Measurements from ENCODE around the gene DEFB119.
"Not testable (repeated sequence)": the region's sequence is repeated elsewhere in the genome, so short reads cannot be mapped to it uniquely, and the experiment has no call there.

Gene DEFB119, protein sequence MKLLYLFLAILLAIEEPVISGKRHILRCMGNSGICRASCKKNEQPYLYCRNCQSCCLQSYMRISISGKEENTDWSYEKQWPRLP

GRCh38 chr20:31390490-31390889, at the start of gene DEFB119:
Gene DEFB119 (minus strand): TSS chr20:31390590. CDS start chr20:31390483, 107 bp downstream.
- no peak for DNase-seq (ENCODE audit: low spot score)

DNA sequence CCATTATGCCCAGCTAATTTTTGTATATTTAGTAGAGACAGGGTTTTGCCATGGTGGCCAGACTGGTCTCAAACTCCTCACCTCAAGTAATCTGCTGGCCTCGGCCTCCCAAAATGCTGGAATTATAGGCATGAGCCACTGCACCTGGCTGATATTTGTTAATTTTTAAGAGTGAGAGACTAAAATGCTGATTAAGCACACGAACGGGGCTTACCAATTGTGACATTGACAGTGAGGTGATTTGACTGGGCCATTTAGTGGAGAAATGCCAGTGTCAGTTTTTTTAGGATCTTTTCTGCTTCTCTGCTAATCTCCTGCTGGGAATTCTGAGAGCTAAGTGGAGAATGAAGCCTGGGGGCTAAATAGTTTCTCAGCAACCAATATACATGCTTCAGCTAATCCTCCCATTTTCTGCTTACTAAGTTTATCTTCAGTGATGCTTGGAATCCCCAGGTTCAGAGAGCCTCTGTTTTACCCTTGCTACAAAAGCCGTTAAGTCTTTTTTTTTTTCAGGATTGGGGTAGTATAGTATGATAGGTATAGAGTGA, 40.3 kb upstream of the DEFB119 start:
- no peak for DNase-seq (ENCODE audit: low spot score)

GRCh38 chr20:31427576-31427975, 37.2 kb upstream of the DEFB119 start:
- not testable (repeated sequence) for DNase-seq (ENCODE audit: low spot score)

DNA sequence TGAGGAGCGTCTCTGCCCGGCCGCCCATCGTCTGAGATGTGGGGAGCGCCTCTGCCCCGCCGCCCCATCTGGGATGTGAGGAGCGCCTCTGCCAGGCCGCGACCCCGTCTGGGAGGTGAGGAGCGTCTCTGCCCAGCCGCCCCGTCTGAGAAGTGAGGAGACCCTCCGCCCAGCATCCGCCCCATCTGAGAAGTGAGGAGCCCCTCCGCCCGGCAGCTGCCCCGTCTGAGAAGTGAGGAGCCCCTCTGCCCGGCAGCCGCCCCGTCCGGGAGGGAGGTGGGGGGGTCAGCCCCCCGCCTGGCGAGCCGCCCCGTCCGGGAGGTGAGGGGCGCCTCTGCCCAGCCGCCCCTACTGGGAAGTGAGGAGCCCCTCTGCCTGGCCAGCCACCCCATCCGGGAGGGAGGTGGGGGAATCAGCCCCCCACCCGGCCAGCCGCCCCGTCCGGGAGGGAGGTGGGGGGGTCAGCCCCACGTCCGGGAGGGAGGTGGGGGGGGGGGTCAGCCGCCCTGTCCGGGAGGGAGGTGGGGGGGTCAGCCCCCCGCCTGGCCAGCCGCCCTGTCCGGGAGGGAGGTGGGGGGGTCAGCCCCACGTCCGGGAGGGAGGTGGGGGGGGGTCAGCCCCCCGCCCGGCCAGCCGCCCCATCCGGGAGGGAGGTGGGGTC, 36.6 kb upstream of the DEFB119 start:
- not testable (repeated sequence) for DNase-seq (ENCODE audit: low spot score)

GRCh38 chr20:31425797-31426196, 35.4 kb upstream of the DEFB119 start:
- no peak for DNase-seq (ENCODE audit: low spot score)

DNA sequence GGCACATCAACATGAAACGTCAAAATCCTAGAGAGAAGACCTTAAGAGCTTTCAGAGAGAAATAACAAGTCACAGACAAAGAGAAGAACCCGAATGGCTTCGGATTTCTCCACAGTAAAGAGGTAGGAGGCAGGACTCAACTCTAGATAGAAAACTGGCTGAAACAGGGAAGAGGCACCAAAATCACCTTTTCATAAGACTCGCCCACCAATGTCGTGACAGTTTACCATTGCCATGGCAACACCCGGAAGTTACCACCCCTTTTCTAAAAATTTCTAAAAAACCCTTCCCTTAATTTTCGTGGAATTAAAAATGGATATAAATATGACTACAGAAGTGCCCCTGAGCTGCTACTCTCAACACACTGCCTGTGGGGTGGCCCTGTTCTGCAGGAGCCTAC, 27.9 kb upstream of the DEFB119 start:
- DNase-seq (ENCODE audit: low spot score) = no peak

DNA sequence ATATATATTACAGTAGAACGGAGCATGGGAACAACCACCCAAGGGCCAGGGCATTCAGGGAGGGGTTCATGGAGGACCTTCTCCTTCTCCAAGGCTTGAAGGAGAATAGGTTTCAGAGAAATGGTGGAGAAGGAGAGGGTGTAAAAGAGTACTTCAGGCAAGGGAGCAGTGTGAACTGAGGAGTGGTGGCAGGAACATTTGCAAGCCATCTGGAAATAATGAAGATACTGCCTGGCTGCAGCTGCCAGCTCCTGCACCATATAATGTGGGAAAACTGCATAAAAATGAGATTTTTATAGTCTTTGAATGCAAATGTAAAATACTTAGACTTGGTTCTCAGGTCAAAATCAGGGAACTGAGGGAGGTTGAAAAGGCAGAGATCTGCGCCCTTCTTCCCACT, 25.3 kb upstream of the DEFB119 start:
- DNase-seq (ENCODE audit: low spot score) = no peak

GRCh38 chr20:31414381-31414780, 24.0 kb upstream of the DEFB119 start:
- DNase-seq (ENCODE audit: low spot score) = no peak

DNA sequence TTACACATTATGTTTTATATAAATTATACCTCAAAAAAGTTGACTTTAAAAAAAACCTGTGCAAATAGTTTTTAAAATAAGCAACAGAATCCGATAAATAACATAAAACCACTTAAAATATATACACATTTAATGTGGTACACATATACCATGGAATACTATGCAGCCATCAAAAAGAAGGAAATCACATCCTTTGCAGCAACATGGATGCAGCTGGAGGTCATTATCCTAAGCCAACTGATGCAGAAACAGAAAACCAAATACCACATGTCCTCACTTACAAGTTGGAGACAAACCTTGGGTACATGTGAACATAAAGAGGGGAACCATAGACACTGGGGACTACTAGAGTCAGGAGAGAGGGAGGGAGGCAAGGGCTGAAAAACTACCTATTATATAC, 19.6 kb upstream of the DEFB119 start:
- DNase-seq (ENCODE audit: low spot score) = no peak

DNA sequence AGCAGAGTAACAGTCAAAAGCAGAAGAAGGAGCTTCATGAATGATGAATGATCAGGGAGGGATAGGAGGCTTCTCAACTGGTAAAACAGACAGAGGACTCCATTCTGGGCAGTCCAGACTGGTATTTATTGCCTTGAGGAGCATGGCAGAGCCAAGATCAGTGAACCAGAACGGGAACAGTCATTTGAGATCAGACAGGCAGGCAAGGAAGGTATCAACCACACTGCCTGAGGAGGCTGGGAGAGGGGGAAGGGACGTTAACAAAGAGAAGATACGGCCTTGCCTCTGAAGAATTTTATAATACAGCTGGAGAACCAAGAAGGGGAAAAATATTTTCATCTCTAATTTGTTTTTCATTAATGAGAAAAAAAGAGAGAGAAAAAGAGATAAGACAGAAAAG, 15.7 kb upstream of the DEFB119 start, which contains the start of gene DEFB121:
TSS of gene DEFB121 (minus strand) at position 101 of the 400 bp plus-strand sequence. CDS start at position 38, 63 bp downstream.
- DNase-seq (ENCODE audit: low spot score) = no peak

GRCh38 chr20:31403886-31404285, 13.5 kb upstream of the DEFB119 start:
- no peak for DNase-seq (ENCODE audit: low spot score)

DNA sequence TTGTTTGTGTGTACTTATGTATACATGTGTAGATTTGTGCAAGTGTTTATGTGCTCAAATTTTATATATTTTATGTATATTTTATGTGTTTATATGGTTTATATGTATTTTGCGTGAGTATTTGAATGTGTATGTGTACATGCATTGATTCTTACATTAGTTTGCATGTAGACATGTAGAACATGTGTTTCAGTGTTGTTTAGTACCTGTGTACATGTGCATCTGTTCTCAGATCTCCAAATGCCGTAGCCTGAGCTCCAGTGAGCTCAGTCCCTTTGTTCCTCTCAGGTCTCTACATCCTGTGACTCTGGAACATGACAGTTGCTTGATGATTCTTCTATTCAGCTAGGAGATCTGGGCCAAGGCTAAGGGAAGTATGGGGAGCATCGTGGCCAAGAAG, 4.5 kb upstream of the DEFB119 start:
- no peak for DNase-seq (ENCODE audit: low spot score)

GRCh38 chr20:31392836-31393235, 2.4 kb upstream of the DEFB119 start:
- no peak for DNase-seq (ENCODE audit: low spot score)

GRCh38 chr20:31374346-31374745, 16.0 kb downstream of the DEFB119 start:
- DNase-seq (ENCODE audit: low spot score) = no peak

DNA sequence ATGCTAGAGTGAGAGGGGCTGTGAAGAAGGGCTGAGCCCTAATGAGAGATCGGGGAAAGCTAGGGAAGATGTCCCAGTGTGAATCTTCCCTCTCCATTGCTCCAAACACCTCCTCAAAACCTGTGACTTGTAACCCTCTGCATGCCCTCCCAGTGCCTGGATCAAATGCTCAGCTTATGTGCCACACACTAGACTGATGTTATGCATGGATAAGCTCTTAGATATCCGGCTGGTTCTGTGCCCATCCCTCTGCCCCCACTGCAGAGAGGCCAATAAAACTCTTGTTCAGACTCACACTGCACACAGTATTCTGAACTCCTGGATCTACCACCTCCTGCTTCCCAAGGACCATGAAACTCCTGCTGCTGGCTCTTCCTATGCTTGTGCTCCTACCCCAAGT, 22.1 kb downstream of the DEFB119 start, which contains the start of gene DEFB118:
TSS of gene DEFB118 (plus strand) at position 301 of the 400 bp plus-strand sequence. CDS start at position 351, 50 bp downstream.
- no peak for DNase-seq (ENCODE audit: low spot score)

GRCh38 chr20:31364272-31364671, 26.1 kb downstream of the DEFB119 start:
- DNase-seq (ENCODE audit: low spot score) = not testable (repeated sequence)

- no peak for DNase-seq (ENCODE audit: low spot score)
Observed at GRCh38 chr20:31363295-31363694, 27.1 kb downstream of the DEFB119 start.

DNA sequence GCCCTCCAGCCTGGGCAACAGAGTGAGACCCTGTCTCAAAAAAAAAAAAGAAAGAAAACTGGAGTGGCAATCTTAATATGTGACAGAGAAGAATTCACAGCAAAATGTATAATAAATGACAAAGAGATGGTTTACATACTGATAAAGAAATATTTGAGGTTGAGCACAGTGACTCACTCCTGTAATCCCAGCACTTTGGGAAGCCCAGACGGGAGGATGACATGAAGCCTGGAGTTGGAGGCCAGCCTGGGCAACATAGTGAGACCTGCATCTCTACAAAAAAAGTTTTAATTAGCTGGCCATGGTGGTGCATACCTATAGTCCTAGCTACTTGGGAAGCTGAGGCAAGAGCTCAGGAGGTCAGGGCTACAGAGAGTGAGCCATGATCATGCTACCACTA, 34.4 kb downstream of the DEFB119 start:
- no peak for DNase-seq (ENCODE audit: low spot score)

GRCh38 chr20:31341470-31341869, 48.9 kb downstream of the DEFB119 start:
- no peak for DNase-seq (ENCODE audit: low spot score)

DNA sequence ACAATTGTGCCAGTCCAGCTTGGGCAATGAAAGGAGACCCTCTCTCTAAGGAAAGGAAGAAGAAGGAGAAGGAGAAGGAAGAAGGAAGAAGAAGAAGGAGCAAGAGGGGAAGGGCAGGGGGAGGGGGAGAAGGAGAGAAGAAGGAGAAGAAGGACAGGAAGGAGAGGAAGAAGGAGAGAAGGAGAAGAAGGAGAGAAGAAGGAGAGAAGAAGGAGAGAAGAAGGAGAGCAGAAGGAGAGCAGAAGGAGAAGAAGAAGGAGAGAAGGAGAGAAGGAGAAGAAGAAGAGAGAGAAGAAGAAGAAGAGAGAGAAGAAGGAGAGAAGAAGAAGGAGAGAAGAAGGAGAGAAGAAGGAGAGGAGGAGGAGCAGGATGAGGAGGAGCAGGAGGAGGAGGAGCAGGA, 59.5 kb downstream of the DEFB119 start:
- DNase-seq (ENCODE audit: low spot score) = no peak

Measured in kidney capillary endothelial cell (primary cell).